Peyer's patch (tissue), 4 donors: ENCODE data around the gene CACNA2D2. TPM values are rescaled to one million over a fixed set of nuclear protein-coding genes. Genes with fewer than 3 reads are reported as not detected.

Source experiments
- DNase-seq, 3 donors: peaks; one replicate each; pipeline ENCODE4 v3.0.0-alpha.2; 2017 to 2019
- H3K27ac ChIP-seq, 4 donors: fragments of 200-600 bp; sonication (generic); one replicate each; pipeline ENCODE4 v1.5.1; 2016 to 2019
- H3K27me3 ChIP-seq, 2 donors: fragments of 200-600 bp; sonication (generic); one replicate each; pipeline ENCODE4 v1.5.1; 2019
- H3K36me3 ChIP-seq, 3 donors: fragments of 200-600 bp; sonication (generic); one replicate each; pipeline ENCODE4 v1.5.1; 2016 to 2019
- H3K4me1 ChIP-seq, 4 donors: fragments of 200-600 bp; sonication (generic); one replicate each; pipeline ENCODE4 v1.5.1; 2016 to 2019
- H3K4me3 ChIP-seq, 4 donors: fragments of 200-600 bp; sonication (generic); 1 replicate in 3 of 4; 2 replicates in 1 of 4; pipeline ENCODE4 v1.5.1; 2016 to 2019; ENCODE audit warnings: mild to moderate bottlenecking in 1 of 4
- H3K9me3 ChIP-seq, 4 donors: fragments of 200-600 bp; sonication (generic); one replicate each; pipeline ENCODE4 v1.5.1; 2016 to 2019; ENCODE audit warnings: mild to moderate bottlenecking in 1 of 4
- POLR2A ChIP-seq, 2 donors: fragments of 450-650 bp; IDR thresholded peaks; one replicate each; pipeline ENCODE4 v1.5.1; 2017; ENCODE audit warnings: antibody characterized with exemption in 2 of 2, mild to moderate bottlenecking in 2 of 2, moderate library complexity in 2 of 2
- total RNA-seq, 4 donors: library from RNA; depleted of rRNA; stranded (reverse); fragments of >200 nt; gene quantifications; one replicate each; pipeline ENCODE4 v1.1.0, GENCODE V29; 2016
- TF ChIP-seq, protein P1 (sequence below), 6 experiments: fragments of 450-650 bp in 4 of 6; fragments of 200-600 bp in 2 of 6; sonication (generic) in 1 of 6; IDR thresholded peaks; one replicate each; pipeline ENCODE4 v1.5.1; 2017 to 2019; ENCODE audit warnings: antibody characterized with exemption in 6 of 6, mild to moderate bottlenecking in 3 of 6, moderate library complexity in 1 of 6

Gene CACNA2D2
- total RNA-seq, 4 donors from 2014 or later: 0.88 to 5.8 (median 1.2) TPM

DNA sequence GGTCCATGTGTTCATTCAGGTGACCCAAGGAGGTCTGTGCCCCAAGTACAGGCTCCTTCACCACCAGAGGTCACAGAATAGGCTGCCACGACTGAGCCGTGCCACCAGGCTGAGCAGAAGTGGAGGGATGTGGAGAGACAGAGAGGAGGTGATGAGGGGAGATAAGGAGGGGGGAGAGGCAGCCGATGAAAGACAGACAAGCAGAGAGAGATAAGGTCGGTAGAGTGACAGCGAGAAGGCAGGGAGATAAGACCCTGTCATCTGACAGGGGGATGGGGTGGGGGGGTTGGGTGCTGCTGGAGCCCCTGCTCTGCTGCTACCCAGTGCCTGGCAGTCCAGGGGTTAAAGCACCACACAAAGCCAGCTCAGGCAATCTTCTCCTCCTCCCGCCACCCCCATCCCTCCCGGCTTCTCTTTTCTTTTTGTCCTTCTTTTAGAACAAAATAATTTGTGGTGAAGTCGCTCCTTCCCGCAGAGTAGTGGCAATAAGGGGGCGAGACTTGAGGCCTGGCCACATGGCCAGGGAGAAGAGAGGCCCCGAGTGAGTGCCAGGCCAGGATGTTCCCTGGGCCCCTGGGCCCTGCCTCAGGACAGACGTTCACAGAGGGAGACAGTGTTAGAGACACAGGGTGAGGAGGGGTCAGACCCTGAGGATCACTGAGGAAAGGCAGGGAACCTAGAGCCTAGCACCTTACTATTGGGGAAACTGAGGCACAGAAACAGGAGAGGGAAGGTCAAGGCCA lies 67.9 kb downstream of the CACNA2D2 start:
- no peaks in the 10 kb centered on the region for H3K9me3 ChIP-seq
- H3K4me3 ChIP-seq: no peak overlapping the region
- H3K36me3 ChIP-seq: no peaks in the 10 kb centered on the region
- no peaks in the 10 kb centered on the region for H3K27me3 ChIP-seq
- H3K27ac ChIP-seq: no peak overlapping the region
- no peaks in the 10 kb centered on the region for H3K4me1 ChIP-seq
- TF ChIP-seq POLR2A (IDR thresholded peaks at IDR 0.05): no peak
- TF ChIP-seq, protein P1, sequence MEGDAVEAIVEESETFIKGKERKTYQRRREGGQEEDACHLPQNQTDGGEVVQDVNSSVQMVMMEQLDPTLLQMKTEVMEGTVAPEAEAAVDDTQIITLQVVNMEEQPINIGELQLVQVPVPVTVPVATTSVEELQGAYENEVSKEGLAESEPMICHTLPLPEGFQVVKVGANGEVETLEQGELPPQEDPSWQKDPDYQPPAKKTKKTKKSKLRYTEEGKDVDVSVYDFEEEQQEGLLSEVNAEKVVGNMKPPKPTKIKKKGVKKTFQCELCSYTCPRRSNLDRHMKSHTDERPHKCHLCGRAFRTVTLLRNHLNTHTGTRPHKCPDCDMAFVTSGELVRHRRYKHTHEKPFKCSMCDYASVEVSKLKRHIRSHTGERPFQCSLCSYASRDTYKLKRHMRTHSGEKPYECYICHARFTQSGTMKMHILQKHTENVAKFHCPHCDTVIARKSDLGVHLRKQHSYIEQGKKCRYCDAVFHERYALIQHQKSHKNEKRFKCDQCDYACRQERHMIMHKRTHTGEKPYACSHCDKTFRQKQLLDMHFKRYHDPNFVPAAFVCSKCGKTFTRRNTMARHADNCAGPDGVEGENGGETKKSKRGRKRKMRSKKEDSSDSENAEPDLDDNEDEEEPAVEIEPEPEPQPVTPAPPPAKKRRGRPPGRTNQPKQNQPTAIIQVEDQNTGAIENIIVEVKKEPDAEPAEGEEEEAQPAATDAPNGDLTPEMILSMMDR (IDR thresholded peaks at IDR 0.05): no peak
- DNase-seq: no peak

DNA sequence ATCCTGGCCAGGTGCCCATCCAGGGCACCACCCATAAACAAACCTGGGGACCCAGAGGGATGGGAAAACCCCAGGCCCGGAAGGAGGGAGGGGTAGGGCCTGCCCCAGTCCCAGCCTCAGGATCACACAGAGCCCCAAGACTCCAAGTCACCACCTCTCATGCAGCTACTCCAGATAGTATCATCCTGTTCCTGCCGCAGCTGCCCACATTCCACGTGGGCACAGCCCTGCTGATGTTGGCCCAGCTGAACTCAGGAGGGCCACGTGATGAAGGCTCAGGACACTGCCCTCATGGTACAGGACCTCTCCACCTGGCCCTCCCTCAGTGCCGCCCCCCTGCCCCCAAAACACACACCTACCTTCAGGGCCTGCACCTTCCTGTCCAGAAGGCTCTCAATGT lies 69.5 kb downstream of the CACNA2D2 start:
- no peaks in the 10 kb centered on the region for H3K4me1 ChIP-seq
- no peak overlapping the region for H3K4me3 ChIP-seq
- no peaks in the 10 kb centered on the region for H3K9me3 ChIP-seq
- TF ChIP-seq POLR2A (IDR thresholded peaks at IDR 0.05): no peak
- TF ChIP-seq, protein P1 (IDR thresholded peaks at IDR 0.05): no peak
- H3K27me3 ChIP-seq: no peaks in the 10 kb centered on the region
- no peaks in the 10 kb centered on the region for H3K36me3 ChIP-seq
- no peak overlapping the region for H3K27ac ChIP-seq
- DNase-seq: no peak

DNA sequence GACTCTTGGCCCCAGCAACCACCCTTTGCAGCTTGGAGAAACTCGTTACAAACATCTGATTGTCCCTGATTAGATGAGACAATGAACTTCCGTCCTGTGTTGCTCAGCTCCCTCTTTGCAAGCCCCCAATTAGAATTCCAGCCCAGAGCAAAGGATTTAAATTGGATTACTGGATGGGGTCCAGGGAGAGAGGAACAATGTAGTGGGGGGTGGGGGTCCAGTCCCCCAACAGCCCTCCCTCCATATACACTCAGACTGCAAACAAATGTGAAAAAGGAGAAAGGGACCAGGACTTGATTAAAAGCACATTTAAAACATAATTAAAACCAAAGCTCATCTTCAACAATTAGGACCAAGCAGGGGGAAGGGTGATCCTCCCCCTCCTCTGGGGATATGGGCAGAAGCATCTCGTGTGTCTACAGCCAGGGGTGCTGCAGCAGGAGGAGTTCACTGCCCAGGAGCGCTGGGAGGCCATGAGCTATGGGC lies 72.4 kb downstream of the CACNA2D2 start:
- Histone ChIP-seq H3K36me3 (no peaks in the 10 kb centered on the region), H3K9me3 (no peaks in the 10 kb centered on the region), H3K4me1 (no peaks in the 10 kb centered on the region), H3K27me3 (no peaks in the 10 kb centered on the region), H3K27ac (no peak overlapping the region), H3K4me3 (no peak overlapping the region)
- no peak for DNase-seq
- no peak for TF ChIP-seq POLR2A (IDR thresholded peaks at IDR 0.05)
- TF ChIP-seq, protein P1 (IDR thresholded peaks at IDR 0.05): no peak

DNA sequence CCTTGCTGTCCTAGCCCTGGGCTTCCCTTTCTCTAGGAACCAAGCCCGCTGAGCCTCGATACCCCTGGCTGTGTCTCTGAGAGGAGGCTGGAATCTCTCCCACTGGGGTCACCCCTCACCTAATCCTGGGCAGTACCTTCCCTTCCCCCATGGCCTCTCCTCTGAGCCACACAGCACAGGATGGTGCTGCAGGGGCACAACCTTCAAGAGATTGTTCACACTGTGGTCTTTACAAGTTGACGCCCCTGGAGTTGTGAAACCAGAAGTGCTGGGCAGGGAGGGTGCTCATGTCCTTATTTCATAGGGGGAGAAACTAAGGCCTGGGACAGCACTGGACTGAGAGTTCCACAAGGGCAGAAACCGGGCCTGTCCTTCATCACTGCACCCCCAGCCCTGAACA lies 73.2 kb downstream of the CACNA2D2 start:
- no peak for DNase-seq
- Histone ChIP-seq H3K4me1 (no peaks in the 10 kb centered on the region), H3K9me3 (no peaks in the 10 kb centered on the region), H3K4me3 (no peak overlapping the region), H3K27ac (no peak overlapping the region), H3K27me3 (no peaks in the 10 kb centered on the region), H3K36me3 (no peaks in the 10 kb centered on the region)
- TF ChIP-seq, protein P1 (IDR thresholded peaks at IDR 0.05): no peak
- TF ChIP-seq POLR2A (IDR thresholded peaks at IDR 0.05): no peak

DNA sequence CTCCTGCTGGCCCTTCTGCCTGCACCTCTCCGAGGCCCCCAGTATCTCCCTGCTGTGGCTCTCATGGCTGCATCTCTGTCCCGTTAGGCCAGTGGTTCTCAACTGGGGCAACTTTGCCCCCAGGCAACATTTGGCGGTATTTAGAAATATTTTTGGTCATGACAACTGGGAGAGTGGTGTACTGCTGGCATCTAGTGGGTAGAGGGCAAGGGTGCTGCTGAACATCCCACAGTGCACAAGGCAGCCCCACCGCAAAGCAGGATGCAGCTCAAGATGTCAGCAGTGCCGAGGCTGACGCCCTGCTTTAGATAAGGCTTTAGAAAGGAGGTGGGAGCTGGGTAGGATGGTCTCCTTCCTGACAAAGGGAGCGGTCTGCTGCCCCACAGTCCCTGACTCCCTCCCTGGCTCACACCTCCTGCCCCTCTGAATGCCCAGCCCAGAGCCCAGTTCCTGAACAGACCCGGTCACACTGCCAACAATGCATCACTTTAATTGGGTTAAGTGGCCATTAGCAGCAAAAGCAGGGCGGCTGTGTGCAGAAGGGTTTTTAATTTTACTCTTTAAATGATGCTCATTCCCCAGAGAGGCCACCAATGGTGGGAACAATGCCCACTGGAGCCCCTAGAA lies 75.3 kb downstream of the CACNA2D2 start:
- Histone ChIP-seq H3K9me3 (no peaks in the 10 kb centered on the region), H3K27ac (no peak overlapping the region), H3K27me3 (no peaks in the 10 kb centered on the region), H3K36me3 (no peaks in the 10 kb centered on the region), H3K4me3 (no peak overlapping the region), H3K4me1 (no peaks in the 10 kb centered on the region)
- no peak for TF ChIP-seq POLR2A (IDR thresholded peaks at IDR 0.05)
- TF ChIP-seq, protein P1 (IDR thresholded peaks at IDR 0.05): peak in 2 of 6 experiments; percentile 7 to 11
- no peak for DNase-seq
